Activated naive CD4-positive, alpha-beta T cell treated with anti-CD3 and anti-CD28 coated beads, Interleukin-2, amount 50 U/mL, for 24 hours (primary cell): ENCODE results near the gene GRB14.

Source experiments
- H3K27ac Mint-ChIP-seq: one replicate; pipeline ENCODE4 v1.8.0; 2021; ENCODE audit warnings: mild to moderate bottlenecking, mixed read lengths
- H3K27me3 Mint-ChIP-seq: one replicate; pipeline ENCODE4 v1.8.0; 2021; ENCODE audit warnings: mixed read lengths
- H3K36me3 Mint-ChIP-seq: one replicate; pipeline ENCODE4 v1.8.0; 2021; ENCODE audit warnings: mixed read lengths
- H3K4me1 Mint-ChIP-seq: one replicate; pipeline ENCODE4 v1.8.0; 2021; ENCODE audit warnings: mixed read lengths
- H3K4me3 Mint-ChIP-seq: one replicate; pipeline ENCODE4 v1.8.0; 2021; ENCODE audit warnings: mild to moderate bottlenecking, mixed read lengths
- H3K9me3 Mint-ChIP-seq: one replicate; pipeline ENCODE4 v1.8.0; 2021; ENCODE audit warnings: mixed read lengths

The GRB14 gene

GRCh38 chr2:164625378-164625971, 4.2 kb upstream of the GRB14 start:
- Mint-ChIP-seq H3K36me3 (no peaks in the 10 kb centered on the region), H3K27me3 (peaks cover 11% of the 10 kb centered on the region), H3K4me3 (no peak overlapping the region), H3K27ac (no peak overlapping the region), H3K4me1 (peaks cover 4% of the 10 kb centered on the region), H3K9me3 (peaks cover 4% of the 10 kb centered on the region)

GRCh38 chr2:164624316-164624715, 3.0 kb upstream of the GRB14 start:
- no peaks in the 10 kb centered on the region for H3K36me3 Mint-ChIP-seq

GRCh38 chr2:164622338-164623106, 1.2 kb upstream of the GRB14 start:
- no peaks in the 10 kb centered on the region for H3K36me3 Mint-ChIP-seq
- H3K27ac Mint-ChIP-seq, result no peak overlapping the region
- peaks cover 4% of the 10 kb centered on the region for H3K9me3 Mint-ChIP-seq
- H3K4me1 Mint-ChIP-seq, result peaks cover 4% of the 10 kb centered on the region
- H3K4me3 Mint-ChIP-seq, result no peak overlapping the region
- peaks cover 22% of the 10 kb centered on the region for H3K27me3 Mint-ChIP-seq

More at GRCh38 chr2:164624316-164624715, 3.0 kb upstream of the GRB14 start:
- peaks cover 4% of the 10 kb centered on the region for H3K9me3 Mint-ChIP-seq
- H3K27me3 Mint-ChIP-seq, result peaks cover 17% of the 10 kb centered on the region
- H3K4me3 Mint-ChIP-seq, result no peak overlapping the region
- H3K4me1 Mint-ChIP-seq, result peaks cover 4% of the 10 kb centered on the region
- no peak overlapping the region for H3K27ac Mint-ChIP-seq

- peaks cover 4% of the 10 kb centered on the region for H3K9me3 Mint-ChIP-seq
- H3K36me3 Mint-ChIP-seq, result no peaks in the 10 kb centered on the region
- H3K4me1 Mint-ChIP-seq, result peaks cover 4% of the 10 kb centered on the region
- H3K27ac Mint-ChIP-seq, result no peak overlapping the region
- peaks cover 22% of the 10 kb centered on the region for H3K27me3 Mint-ChIP-seq
- H3K4me3 Mint-ChIP-seq, result peak overlapping the region; percentile 52
These were observed 453 bp upstream of the GRB14 start for GRCh38 chr2:164621764-164622105.

GRCh38 chr2:164620457-164620856, 825 bp downstream of the GRB14 start:
- Mint-ChIP-seq H3K4me3 (no peak overlapping the region), H3K27ac (no peak overlapping the region), H3K9me3 (no peaks in the 10 kb centered on the region), H3K36me3 (no peaks in the 10 kb centered on the region), H3K4me1 (peaks cover 4% of the 10 kb centered on the region), H3K27me3 (peaks cover 22% of the 10 kb centered on the region)

- Mint-ChIP-seq H3K4me1 (peaks cover 4% of the 10 kb centered on the region), H3K36me3 (no peaks in the 10 kb centered on the region), H3K27me3 (peaks cover 21% of the 10 kb centered on the region), H3K9me3 (no peaks in the 10 kb centered on the region), H3K27ac (no peak overlapping the region), H3K4me3 (no peak overlapping the region)
These were observed 3.8 kb downstream of the GRB14 start for GRCh38 chr2:164617466-164617865.

GRCh38 chr2:164613321-164613982, 7.8 kb downstream of the GRB14 start:
- Mint-ChIP-seq H3K4me3 (no peak overlapping the region), H3K27me3 (peaks cover 2% of the 10 kb centered on the region), H3K4me1 (no peaks in the 10 kb centered on the region), H3K36me3 (no peaks in the 10 kb centered on the region), H3K27ac (no peak overlapping the region), H3K9me3 (no peaks in the 10 kb centered on the region)

- no peak overlapping the region for H3K27ac Mint-ChIP-seq
- no peaks in the 10 kb centered on the region for H3K4me1 Mint-ChIP-seq
- H3K27me3 Mint-ChIP-seq, result peaks cover 2% of the 10 kb centered on the region
- H3K4me3 Mint-ChIP-seq, result no peak overlapping the region
- H3K9me3 Mint-ChIP-seq, result no peaks in the 10 kb centered on the region
- H3K36me3 Mint-ChIP-seq, result no peaks in the 10 kb centered on the region
These were observed 11.5 kb downstream of the GRB14 start for GRCh38 chr2:164609790-164610189.

- H3K36me3 Mint-ChIP-seq, result no peaks in the 10 kb centered on the region
- H3K27ac Mint-ChIP-seq, result no peak overlapping the region
- H3K4me3 Mint-ChIP-seq, result no peak overlapping the region
- H3K27me3 Mint-ChIP-seq, result no peaks in the 10 kb centered on the region
- H3K4me1 Mint-ChIP-seq, result no peaks in the 10 kb centered on the region
- H3K9me3 Mint-ChIP-seq, result no peaks in the 10 kb centered on the region
These were observed 14.7 kb downstream of the GRB14 start for GRCh38 chr2:164606557-164606956.

GRCh38 chr2:164605295-164605694, 16.0 kb downstream of the GRB14 start:
- Mint-ChIP-seq H3K4me1 (no peaks in the 10 kb centered on the region), H3K27ac (no peak overlapping the region), H3K4me3 (no peak overlapping the region), H3K27me3 (no peaks in the 10 kb centered on the region), H3K9me3 (no peaks in the 10 kb centered on the region), H3K36me3 (no peaks in the 10 kb centered on the region)

- Mint-ChIP-seq H3K4me1 (no peaks in the 10 kb centered on the region), H3K27ac (no peak overlapping the region), H3K27me3 (no peaks in the 10 kb centered on the region), H3K9me3 (no peaks in the 10 kb centered on the region), H3K4me3 (no peak overlapping the region), H3K36me3 (no peaks in the 10 kb centered on the region)
These were observed 20.5 kb downstream of the GRB14 start for GRCh38 chr2:164600763-164601162.

- Mint-ChIP-seq H3K36me3 (no peaks in the 10 kb centered on the region), H3K4me3 (no peak overlapping the region), H3K9me3 (no peaks in the 10 kb centered on the region), H3K4me1 (no peaks in the 10 kb centered on the region), H3K27me3 (no peaks in the 10 kb centered on the region), H3K27ac (no peak overlapping the region)
These were observed 21.2 kb downstream of the GRB14 start for GRCh38 chr2:164599954-164600589.

- no peaks in the 10 kb centered on the region for H3K36me3 Mint-ChIP-seq
- no peak overlapping the region for H3K4me3 Mint-ChIP-seq
- H3K4me1 Mint-ChIP-seq, result no peaks in the 10 kb centered on the region
- no peaks in the 10 kb centered on the region for H3K9me3 Mint-ChIP-seq
- H3K27me3 Mint-ChIP-seq, result no peaks in the 10 kb centered on the region
- H3K27ac Mint-ChIP-seq, result no peak overlapping the region
These were observed 23.3 kb downstream of the GRB14 start for GRCh38 chr2:164597983-164598382.

GRCh38 chr2:164595031-164595430, 26.3 kb downstream of the GRB14 start:
- Mint-ChIP-seq H3K4me3 (no peak overlapping the region), H3K27me3 (no peaks in the 10 kb centered on the region), H3K4me1 (no peaks in the 10 kb centered on the region), H3K27ac (no peak overlapping the region), H3K9me3 (no peaks in the 10 kb centered on the region), H3K36me3 (no peaks in the 10 kb centered on the region)

- H3K4me3 Mint-ChIP-seq, result no peak overlapping the region
- no peak overlapping the region for H3K27ac Mint-ChIP-seq
These were observed 27.3 kb downstream of the GRB14 start for GRCh38 chr2:164593959-164594358.

GRCh38 chr2:164593541-164593940, 27.7 kb downstream of the GRB14 start:
- no peaks in the 10 kb centered on the region for H3K36me3 Mint-ChIP-seq
- no peak overlapping the region for H3K4me3 Mint-ChIP-seq
- H3K9me3 Mint-ChIP-seq, result no peaks in the 10 kb centered on the region
- H3K27me3 Mint-ChIP-seq, result no peaks in the 10 kb centered on the region
- no peak overlapping the region for H3K27ac Mint-ChIP-seq
- no peaks in the 10 kb centered on the region for H3K4me1 Mint-ChIP-seq

More at GRCh38 chr2:164593959-164594358, 27.3 kb downstream of the GRB14 start:
- Mint-ChIP-seq H3K36me3 (no peaks in the 10 kb centered on the region), H3K4me1 (no peaks in the 10 kb centered on the region), H3K9me3 (no peaks in the 10 kb centered on the region), H3K27me3 (no peaks in the 10 kb centered on the region)
